GM19193 (cell line): Measurements from ENCODE around the gene CDK15.

Source experiments
- POLR2A ChIP-seq: IDR thresholded peaks from 4 replicates; pipeline ENCODE4 v1.6.1; 2011; ENCODE audit not compliant: insufficient read depth, insufficient read length; ENCODE audit errors: extremely low read depth

The CDK15 gene

GRCh38 chr2:201908901-201909300 is 102.6 kb downstream of the CDK15 start:
- no peak for TF ChIP-seq POLR2A

GRCh38 chr2:201909348-201909747 is 103.0 kb downstream of the CDK15 start:
- no peak for TF ChIP-seq POLR2A

- no peak for TF ChIP-seq POLR2A
Measured at GRCh38 chr2:201909961-201910361, 103.6 kb downstream of the CDK15 start.

- TF ChIP-seq POLR2A = no peak
Measured at GRCh38 chr2:201911372-201911771, 105.0 kb downstream of the CDK15 start.

- TF ChIP-seq POLR2A = no peak
Measured at GRCh38 chr2:201913201-201913600, 106.9 kb downstream of the CDK15 start.

GRCh38 chr2:201915446-201915845 is 109.1 kb downstream of the CDK15 start:
- TF ChIP-seq POLR2A = no peak

GRCh38 chr2:201916565-201916964 is 110.2 kb downstream of the CDK15 start:
- TF ChIP-seq POLR2A = no peak

GRCh38 chr2:201918616-201919307 is 112.4 kb downstream of the CDK15 start:
- no peak for TF ChIP-seq POLR2A

GRCh38 chr2:201919308-201919634 is 112.9 kb downstream of the CDK15 start:
- no peak for TF ChIP-seq POLR2A

- no peak for TF ChIP-seq POLR2A
Measured at GRCh38 chr2:201923436-201924328, 117.3 kb downstream of the CDK15 start.

- TF ChIP-seq POLR2A = no peak
Measured at GRCh38 chr2:201924453-201924852, 118.1 kb downstream of the CDK15 start.

- TF ChIP-seq POLR2A = no peak
Measured at GRCh38 chr2:201925056-201925455, 118.7 kb downstream of the CDK15 start.

GRCh38 chr2:201926067-201926466 is 119.7 kb downstream of the CDK15 start:
- no peak for TF ChIP-seq POLR2A

GRCh38 chr2:201928363-201928762 is 122.0 kb downstream of the CDK15 start:
- TF ChIP-seq POLR2A = no peak

- no peak for TF ChIP-seq POLR2A
Measured at GRCh38 chr2:201929281-201930026, 123.1 kb downstream of the CDK15 start.

- TF ChIP-seq POLR2A = no peak
Measured at GRCh38 chr2:201930043-201930442, 123.7 kb downstream of the CDK15 start.

- TF ChIP-seq POLR2A = no peak
Measured at GRCh38 chr2:201930831-201931230, 124.5 kb downstream of the CDK15 start.
